Neural progenitor cell (in vitro differentiated cells): ENCODE data around the gene CBLN1. TPM values are rescaled to one million over a fixed set of nuclear protein-coding genes. Genes with fewer than 3 reads are reported as not detected.

ENCODE experiments used
- DNase-seq: peaks from one replicate; pipeline ENCODE4 v3.0.0-alpha.2; 2016; ENCODE audit warnings: low spot score
- H2AFZ ChIP-seq: fragments of 200-600 bp; sonication (generic); replicated peaks from 2 replicates; pipeline ENCODE4 v1.6.1; 2016; ENCODE audit warnings: antibody characterized with exemption
- H3F3A ChIP-seq: fragments of 200-600 bp; sonication (generic); 2 replicates; pipeline ENCODE4 v1.6.1; 2016; ENCODE audit warnings: antibody characterized with exemption, low read depth
- H3K27ac ChIP-seq: fragments of 200-600 bp; sonication (generic); 2 replicates; pipeline ENCODE4 v1.5.1; 2016; ENCODE audit warnings: mild to moderate bottlenecking
- H3K27me3 ChIP-seq: fragments of 200-600 bp; sonication (generic); 2 replicates; pipeline ENCODE4 v1.6.1; 2016; ENCODE audit warnings: mild to moderate bottlenecking, moderate library complexity
- H3K36me3 ChIP-seq: fragments of 200-600 bp; sonication (generic); 2 replicates; pipeline ENCODE4 v1.5.1; 2016
- H3K4me1 ChIP-seq: fragments of 200-600 bp; sonication (generic); 2 replicates; pipeline ENCODE4 v1.6.1; 2016; ENCODE audit warnings: mixed run types
- H3K4me2 ChIP-seq: fragments of 200-600 bp; sonication (generic); 2 replicates; pipeline ENCODE4 v1.6.1; 2016
- H3K4me3 ChIP-seq: fragments of 200-600 bp; sonication (generic); 2 replicates; pipeline ENCODE4 v1.5.1; 2016
- H3K79me2 ChIP-seq: fragments of 200-600 bp; sonication (generic); 2 replicates; pipeline ENCODE4 v1.6.1; 2016; ENCODE audit warnings: low read depth
- H3K9ac ChIP-seq: fragments of 200-600 bp; sonication (generic); 2 replicates; pipeline ENCODE4 v1.6.1; 2016
- H3K9me3 ChIP-seq: fragments of 200-600 bp; sonication (generic); 2 replicates; pipeline ENCODE4 v1.5.1; 2016; ENCODE audit warnings: low read depth
- H4K20me1 ChIP-seq: fragments of 200-600 bp; sonication (generic); 2 replicates; pipeline ENCODE4 v1.6.1; 2016; ENCODE audit warnings: low read depth
- H3K27ac Mint-ChIP-seq: 3 replicates; pipeline ENCODE4 v1.8.0; 2021; ENCODE audit warnings: mixed read lengths
- H3K27me3 Mint-ChIP-seq: 2 replicates; pipeline ENCODE4 v1.8.0; 2022; ENCODE audit warnings: low read depth, mild to moderate bottlenecking, inconsistent platforms, moderate library complexity, mixed read lengths; ENCODE audit not compliant: insufficient read depth
- H3K36me3 Mint-ChIP-seq: 3 replicates; pipeline ENCODE4 v1.8.0; 2021; ENCODE audit warnings: mixed read lengths
- H3K4me1 Mint-ChIP-seq: 3 replicates; pipeline ENCODE4 v1.8.0; 2021; ENCODE audit warnings: mixed read lengths
- H3K4me3 Mint-ChIP-seq: 3 replicates; pipeline ENCODE4 v1.8.0; 2021; ENCODE audit warnings: mild to moderate bottlenecking, moderate library complexity, mixed read lengths
- H3K9me3 Mint-ChIP-seq: 3 replicates; pipeline ENCODE4 v1.8.0; 2020; ENCODE audit warnings: mixed read lengths
- EZH2 ChIP-seq: fragments of 200-600 bp; sonication (generic); IDR thresholded peaks from 2 replicates; pipeline ENCODE4 v1.6.1; 2017; ENCODE audit warnings: antibody characterized with exemption, mild to moderate bottlenecking, moderate library complexity
- EZH2phosphoT487 ChIP-seq: fragments of 200-600 bp; sonication (generic); IDR thresholded peaks from 2 replicates; pipeline ENCODE4 v1.6.1; 2017; ENCODE audit warnings: antibody characterized with exemption
- total RNA-seq: library from RNA; depleted of rRNA; stranded (reverse); fragments of >200 nt; gene quantifications from 2 replicates; pipeline ENCODE4 v1.2.3, GENCODE V29; 2015; ENCODE audit warnings: low replicate concordance
- TF ChIP-seq, protein P1 (sequence below): fragments of 200-600 bp; sonication (generic); IDR thresholded peaks from 2 replicates; pipeline ENCODE4 v1.5.1; 2017; ENCODE audit warnings: antibody characterized with exemption, mild to moderate bottlenecking

Gene CBLN1
- total RNA-seq, 1 donor from 2014 or later: 0.11 TPM

DNA sequence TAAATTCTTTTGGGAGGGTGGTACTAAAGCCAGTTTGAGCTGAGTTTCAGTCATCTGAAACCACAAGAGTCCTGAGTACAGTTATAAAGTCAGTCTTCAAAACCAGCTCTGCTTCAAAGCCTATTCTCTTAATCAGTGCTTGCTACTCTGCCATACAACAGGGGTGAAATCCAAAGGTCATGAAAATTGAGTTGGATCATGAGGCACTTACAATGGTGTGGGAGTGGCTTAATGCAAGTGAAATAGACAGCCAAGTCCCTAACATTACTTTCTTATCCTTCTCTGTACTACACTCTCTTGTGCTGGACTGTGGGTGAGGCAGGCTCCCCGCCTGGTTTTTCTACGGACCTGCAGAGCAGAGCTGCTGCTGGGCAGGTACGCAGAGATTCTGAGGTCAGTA, 12.4 kb downstream of the CBLN1 start:
- no peak for DNase-seq
- Histone ChIP-seq H3F3A (no peaks in the 10 kb centered on the region), H3K4me3 (no peak overlapping the region), H3K27me3 (peaks cover 56% of the 10 kb centered on the region), H3K79me2 (no peaks in the 10 kb centered on the region), H3K27ac (no peak overlapping the region), H3K36me3 (no peaks in the 10 kb centered on the region), H3K9ac (no peak overlapping the region), H3K9me3 (no peaks in the 10 kb centered on the region), H3K4me2 (no peak overlapping the region), H2AFZ (no peak overlapping the region), H4K20me1 (peaks cover 7% of the 10 kb centered on the region), H3K4me1 (no peaks in the 10 kb centered on the region)
- Mint-ChIP-seq H3K4me3 (no peak overlapping the region), H3K4me1 (peaks cover 8% of the 10 kb centered on the region), H3K27me3 (peaks cover 17% of the 10 kb centered on the region), H3K27ac (no peak overlapping the region), H3K9me3 (peaks cover 3% of the 10 kb centered on the region), H3K36me3 (no peaks in the 10 kb centered on the region)
- no peak for TF ChIP-seq EZH2phosphoT487
- no peak for TF ChIP-seq EZH2
- TF ChIP-seq, protein P1, sequence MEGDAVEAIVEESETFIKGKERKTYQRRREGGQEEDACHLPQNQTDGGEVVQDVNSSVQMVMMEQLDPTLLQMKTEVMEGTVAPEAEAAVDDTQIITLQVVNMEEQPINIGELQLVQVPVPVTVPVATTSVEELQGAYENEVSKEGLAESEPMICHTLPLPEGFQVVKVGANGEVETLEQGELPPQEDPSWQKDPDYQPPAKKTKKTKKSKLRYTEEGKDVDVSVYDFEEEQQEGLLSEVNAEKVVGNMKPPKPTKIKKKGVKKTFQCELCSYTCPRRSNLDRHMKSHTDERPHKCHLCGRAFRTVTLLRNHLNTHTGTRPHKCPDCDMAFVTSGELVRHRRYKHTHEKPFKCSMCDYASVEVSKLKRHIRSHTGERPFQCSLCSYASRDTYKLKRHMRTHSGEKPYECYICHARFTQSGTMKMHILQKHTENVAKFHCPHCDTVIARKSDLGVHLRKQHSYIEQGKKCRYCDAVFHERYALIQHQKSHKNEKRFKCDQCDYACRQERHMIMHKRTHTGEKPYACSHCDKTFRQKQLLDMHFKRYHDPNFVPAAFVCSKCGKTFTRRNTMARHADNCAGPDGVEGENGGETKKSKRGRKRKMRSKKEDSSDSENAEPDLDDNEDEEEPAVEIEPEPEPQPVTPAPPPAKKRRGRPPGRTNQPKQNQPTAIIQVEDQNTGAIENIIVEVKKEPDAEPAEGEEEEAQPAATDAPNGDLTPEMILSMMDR: no peak

DNA sequence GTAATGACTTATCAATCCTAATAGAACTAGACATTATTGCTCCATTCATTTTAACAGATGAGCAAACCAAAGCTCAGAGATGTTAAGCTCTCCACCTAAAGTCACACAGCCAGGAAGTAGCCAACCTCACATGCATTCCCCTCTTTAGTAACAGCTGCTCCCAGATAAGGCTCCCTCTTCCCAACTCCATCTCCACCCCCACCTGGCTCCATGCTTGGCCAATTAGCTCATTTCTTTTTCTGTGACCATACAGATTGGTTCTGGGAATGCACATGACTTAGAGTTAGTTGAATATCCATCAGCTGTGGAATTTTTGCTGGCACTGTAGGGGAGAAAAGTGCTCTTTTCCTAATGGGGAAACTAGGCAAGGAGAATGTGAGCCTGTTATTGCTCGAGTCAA, 13.0 kb downstream of the CBLN1 start:
- TF ChIP-seq, protein P1: no peak
- TF ChIP-seq EZH2: no peak
- no peak for TF ChIP-seq EZH2phosphoT487
- Mint-ChIP-seq H3K4me3 (no peak overlapping the region), H3K9me3 (peaks cover 3% of the 10 kb centered on the region), H3K27me3 (peaks cover 11% of the 10 kb centered on the region), H3K36me3 (no peaks in the 10 kb centered on the region), H3K27ac (no peak overlapping the region), H3K4me1 (peaks cover 4% of the 10 kb centered on the region)
- Histone ChIP-seq H3K4me1 (no peaks in the 10 kb centered on the region), H3K27me3 (peaks cover 50% of the 10 kb centered on the region), H3K9ac (no peak overlapping the region), H3K79me2 (no peaks in the 10 kb centered on the region), H4K20me1 (peaks cover 2% of the 10 kb centered on the region), H3K36me3 (no peaks in the 10 kb centered on the region), H3K27ac (no peak overlapping the region), H3K4me3 (no peak overlapping the region), H3K4me2 (no peak overlapping the region), H3K9me3 (no peaks in the 10 kb centered on the region), H2AFZ (no peak overlapping the region), H3F3A (no peaks in the 10 kb centered on the region)
- no peak for DNase-seq

DNA sequence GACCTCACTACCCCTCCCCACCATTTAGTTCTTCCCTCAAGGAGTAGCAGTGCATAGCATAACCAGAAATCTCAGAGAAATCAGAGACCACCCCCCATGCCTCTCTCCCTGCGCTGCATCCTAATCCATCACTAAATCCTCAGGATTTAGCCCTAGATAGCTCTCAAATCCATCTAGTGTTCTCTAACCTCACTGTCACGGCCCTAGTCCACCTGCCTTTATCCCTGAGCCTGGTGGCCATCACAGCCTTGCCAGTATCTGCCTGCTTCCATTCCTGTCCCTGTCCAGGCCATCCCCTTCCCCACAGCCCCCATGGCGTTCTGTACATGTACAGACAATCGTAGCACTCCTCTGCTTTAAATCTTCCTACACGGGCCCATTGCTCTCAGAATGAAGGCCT, 19.1 kb downstream of the CBLN1 start:
- TF ChIP-seq EZH2: no peak
- TF ChIP-seq, protein P1: no peak
- TF ChIP-seq EZH2phosphoT487: no peak
- H3K9me3 Mint-ChIP-seq: no peaks in the 10 kb centered on the region
- no peak for DNase-seq
- Histone ChIP-seq H3K36me3 (no peaks in the 10 kb centered on the region), H4K20me1 (no peaks in the 10 kb centered on the region), H3K27ac (no peak overlapping the region), H3F3A (no peaks in the 10 kb centered on the region), H3K4me1 (no peaks in the 10 kb centered on the region), H3K9me3 (no peaks in the 10 kb centered on the region), H3K4me2 (no peak overlapping the region), H3K79me2 (no peaks in the 10 kb centered on the region), H3K27me3 (peaks cover 4% of the 10 kb centered on the region), H2AFZ (no peak overlapping the region), H3K9ac (no peak overlapping the region), H3K4me3 (no peak overlapping the region)
- no peak overlapping the region for H3K27ac Mint-ChIP-seq
- peaks cover 8% of the 10 kb centered on the region for H3K27me3 Mint-ChIP-seq
- no peaks in the 10 kb centered on the region for H3K36me3 Mint-ChIP-seq
- H3K4me3 Mint-ChIP-seq: no peak overlapping the region
- no peaks in the 10 kb centered on the region for H3K4me1 Mint-ChIP-seq

DNA sequence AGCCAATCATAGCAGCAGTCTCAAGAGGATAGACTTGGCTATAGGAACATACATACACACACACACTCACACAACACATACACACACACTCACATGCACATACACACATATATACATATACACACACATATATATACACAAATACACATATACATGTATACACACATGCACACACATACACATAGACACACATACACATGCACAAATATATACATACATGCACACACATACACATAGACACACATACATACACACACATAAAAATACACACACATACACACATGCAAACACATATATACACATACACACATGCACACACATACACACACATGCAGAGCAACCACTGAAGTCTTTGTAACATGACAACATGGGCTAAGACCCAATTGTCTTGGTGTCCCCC, 19.7 kb downstream of the CBLN1 start:
- H3K27me3 Mint-ChIP-seq: peaks cover 8% of the 10 kb centered on the region
- no peak overlapping the region for H3K4me3 Mint-ChIP-seq
- DNase-seq: no peak

More for the DNA sequence above, 19.7 kb downstream of the CBLN1 start:
- TF ChIP-seq EZH2phosphoT487 (no peak), EZH2 (no peak)
- TF ChIP-seq, protein P1: no peak
- no peaks in the 10 kb centered on the region for H4K20me1 ChIP-seq
- Mint-ChIP-seq H3K9me3 (no peaks in the 10 kb centered on the region), H3K4me1 (no peaks in the 10 kb centered on the region), H3K36me3 (no peaks in the 10 kb centered on the region), H3K27ac (no peak overlapping the region)
- H3K79me2 ChIP-seq: no peaks in the 10 kb centered on the region
- H3K4me2 ChIP-seq: no peak overlapping the region
- no peaks in the 10 kb centered on the region for H3K36me3 ChIP-seq
- H3K4me1 ChIP-seq: no peaks in the 10 kb centered on the region
- no peak overlapping the region for H2AFZ ChIP-seq
- no peak overlapping the region for H3K27ac ChIP-seq
- peaks cover 10% of the 10 kb centered on the region for H3K27me3 ChIP-seq
- H3K9ac ChIP-seq: no peak overlapping the region
- H3K4me3 ChIP-seq: no peak overlapping the region
- no peaks in the 10 kb centered on the region for H3K9me3 ChIP-seq
- no peaks in the 10 kb centered on the region for H3F3A ChIP-seq
